Lower leg skin (tissue), 4 donors: ENCODE results near the gene HCN2. TPM values are rescaled to one million over a fixed set of nuclear protein-coding genes. Genes with fewer than 3 reads are reported as not detected.

Source experiments
- DNase-seq, 2 donors: peaks; one replicate each; pipeline ENCODE4 v3.0.0-alpha.2; 2019; ENCODE audit warnings: low spot score in 2 of 2
- H3K4me3 ChIP-seq: fragments of 200-600 bp; sonication (generic); 2 replicates; pipeline ENCODE4 v1.5.1; 2017; ENCODE audit warnings: mild to moderate bottlenecking, low read depth; ENCODE audit not compliant: poor library complexity, severe bottlenecking
- POLR2A ChIP-seq, 2 donors: fragments of 450-650 bp; IDR thresholded peaks; one replicate each; pipeline ENCODE4 v1.6.1; 2016 to 2017; ENCODE audit warnings: antibody characterized with exemption in 2 of 2, mild to moderate bottlenecking in 1 of 2, moderate library complexity in 1 of 2
- WGBS, 2 donors: methylation state at CpG; one replicate each; pipeline ENCODE4 v1.1.5; 2018; 5-methylcytosine and 5-hydroxymethylcytosine counted together
- intact Hi-C: fragments of 100-400 bp; cut with DNase I; formaldehyde crosslinking; loops from one replicate; pipeline ENCODE4 v1.15.0; 2023; ENCODE audit warnings: low total_unique reads
- total RNA-seq, 4 donors: library from RNA; depleted of rRNA; stranded (reverse); fragments of >200 nt; gene quantifications; one replicate each; pipeline ENCODE4 v1.1.0, GENCODE V29; 2016
- TF ChIP-seq, protein P1 (sequence below), 3 donors: fragments of 450-650 bp; IDR thresholded peaks; one replicate each; pipeline ENCODE4 v1.5.1; 2016; ENCODE audit warnings: antibody characterized with exemption in 3 of 3, mild to moderate bottlenecking in 3 of 3, moderate library complexity in 2 of 3

HCN2 gene
- total RNA-seq, 4 donors from 2014 or later, result 0.21 to 1.7 (median 1.1) TPM

DNA sequence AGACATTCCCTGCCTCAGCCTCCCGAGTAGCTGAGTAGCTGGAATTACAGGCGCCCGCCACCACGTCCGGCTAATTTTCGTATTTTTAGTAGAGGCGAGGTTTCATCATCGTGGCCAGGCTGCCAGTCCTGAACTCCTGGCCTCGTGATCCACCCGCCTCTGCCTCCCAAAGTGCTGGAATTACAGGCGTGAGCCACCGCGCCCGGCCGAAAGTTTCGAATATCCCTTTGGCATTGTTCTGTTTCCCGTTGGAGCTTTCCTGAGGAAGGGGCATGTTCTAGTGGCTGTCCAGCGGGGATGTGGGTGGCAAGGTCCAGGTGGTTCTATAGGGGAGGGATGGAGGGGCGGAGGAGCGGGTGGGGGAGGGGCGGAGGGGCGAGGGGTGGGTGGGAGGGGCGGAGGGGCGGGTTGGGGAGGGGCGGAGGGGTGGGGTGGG lies 19.4 kb upstream of the HCN2 start:
- no peak overlapping the region for H3K4me3 ChIP-seq
- intact Hi-C loops, result loop anchor here (5.0 kb wide), 1 partner anchor 92 kb away; the partner anchor contains the start of gene RNF126
- WGBS, 2 donors, result 70 to 72% methylated on average over 17 of the region's 25 CpGs
- DNase-seq, result no peak
- TF ChIP-seq, protein P1, sequence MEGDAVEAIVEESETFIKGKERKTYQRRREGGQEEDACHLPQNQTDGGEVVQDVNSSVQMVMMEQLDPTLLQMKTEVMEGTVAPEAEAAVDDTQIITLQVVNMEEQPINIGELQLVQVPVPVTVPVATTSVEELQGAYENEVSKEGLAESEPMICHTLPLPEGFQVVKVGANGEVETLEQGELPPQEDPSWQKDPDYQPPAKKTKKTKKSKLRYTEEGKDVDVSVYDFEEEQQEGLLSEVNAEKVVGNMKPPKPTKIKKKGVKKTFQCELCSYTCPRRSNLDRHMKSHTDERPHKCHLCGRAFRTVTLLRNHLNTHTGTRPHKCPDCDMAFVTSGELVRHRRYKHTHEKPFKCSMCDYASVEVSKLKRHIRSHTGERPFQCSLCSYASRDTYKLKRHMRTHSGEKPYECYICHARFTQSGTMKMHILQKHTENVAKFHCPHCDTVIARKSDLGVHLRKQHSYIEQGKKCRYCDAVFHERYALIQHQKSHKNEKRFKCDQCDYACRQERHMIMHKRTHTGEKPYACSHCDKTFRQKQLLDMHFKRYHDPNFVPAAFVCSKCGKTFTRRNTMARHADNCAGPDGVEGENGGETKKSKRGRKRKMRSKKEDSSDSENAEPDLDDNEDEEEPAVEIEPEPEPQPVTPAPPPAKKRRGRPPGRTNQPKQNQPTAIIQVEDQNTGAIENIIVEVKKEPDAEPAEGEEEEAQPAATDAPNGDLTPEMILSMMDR (IDR thresholded peaks at IDR 0.05), result no peak
- TF ChIP-seq POLR2A (IDR thresholded peaks at IDR 0.05), result no peak

- intact Hi-C loops, result loop anchor here (5.0 kb wide), 1 partner anchor 91 kb away; the partner anchor contains the start of gene RNF126
- 3 to 4% methylated on average over 45 of the region's 45 CpGs for WGBS, 2 donors
- DNase-seq, result peak in 1 of 2 donors; percentile 53
- TF ChIP-seq POLR2A (IDR thresholded peaks at IDR 0.05), result no peak
- TF ChIP-seq, protein P1 (IDR thresholded peaks at IDR 0.05), result no peak
- peak overlapping the region; percentile 17 for H3K4me3 ChIP-seq
Measured at GRCh38 chr19:570937-571565, 18.6 kb upstream of the HCN2 start.

DNA sequence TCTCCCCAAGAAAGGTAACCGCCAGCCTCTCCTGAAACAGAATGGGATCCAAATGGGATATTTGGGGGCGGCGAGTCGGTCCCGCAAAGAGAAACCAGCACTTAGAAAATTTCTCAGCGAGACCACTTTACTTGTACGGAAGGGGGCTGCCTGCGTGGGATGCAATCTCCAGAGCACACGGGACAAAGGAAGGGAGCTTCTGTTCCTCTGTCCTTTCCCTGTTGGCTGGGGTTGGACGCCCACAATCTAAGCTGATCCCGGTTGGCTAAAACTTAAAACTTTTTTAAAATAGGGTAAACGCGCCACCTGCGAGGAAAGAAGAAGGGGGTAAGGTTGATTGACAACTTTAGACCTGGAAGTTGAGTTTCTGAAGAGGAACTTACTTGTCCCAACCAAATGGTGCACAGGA lies 18.1 kb upstream of the HCN2 start:
- DNase-seq, result no peak
- H3K4me3 ChIP-seq, result peak overlapping the region; percentile 17
- intact Hi-C loops, result loop anchor here (5.0 kb wide), 1 partner anchor 91 kb away; the partner anchor contains the start of gene RNF126
- no peak for TF ChIP-seq POLR2A (IDR thresholded peaks at IDR 0.05)
- TF ChIP-seq, protein P1 (IDR thresholded peaks at IDR 0.05), result no peak
- 0 to 3% methylated on average over 14 of the region's 14 CpGs for WGBS, 2 donors

DNA sequence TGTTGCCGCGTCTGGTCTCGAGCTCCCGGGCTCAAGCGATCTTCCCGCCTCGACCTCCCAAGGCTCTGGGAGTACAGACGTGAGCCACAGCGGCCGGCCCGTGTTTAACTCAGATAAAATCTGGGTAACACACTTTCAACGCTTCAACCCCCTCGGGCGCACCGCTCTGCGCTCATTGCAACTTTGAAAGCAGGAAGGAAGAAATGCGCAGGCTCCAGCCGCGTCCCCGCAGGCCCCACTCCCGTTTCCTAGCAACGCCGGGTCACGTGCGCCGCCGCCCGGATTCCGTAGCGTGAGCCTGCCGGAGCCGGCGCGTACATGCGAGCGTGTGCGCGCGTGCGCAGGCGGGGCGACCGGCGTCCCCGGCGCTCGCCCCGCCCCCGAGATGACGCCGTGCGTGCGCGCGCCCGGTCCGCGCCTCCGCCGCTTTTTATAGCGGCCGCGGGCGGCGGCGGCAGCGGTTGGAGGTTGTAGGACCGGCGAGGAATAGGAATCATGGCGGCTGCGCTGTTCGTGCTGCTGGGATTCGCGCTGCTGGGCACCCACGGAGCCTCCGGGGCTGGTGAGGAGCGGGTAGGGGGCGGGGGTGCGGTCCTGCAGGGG lies 17.4 kb upstream of the HCN2 start, which contains the start of gene BSG:
TSS of gene BSG (plus strand) at position 457 of the 603 bp plus-strand sequence. CDS start at position 496, 39 bp downstream.
- 0 to 1% methylated on average over 43 to 70 of the region's 79 CpGs for WGBS, 2 donors
- TF ChIP-seq, protein P1 (IDR thresholded peaks at IDR 0.05), result no peak
- TF ChIP-seq POLR2A (IDR thresholded peaks at IDR 0.05), result peak in 1 of 2 donors; percentile 89
- H3K4me3 ChIP-seq, result peak within 1 kb of the TSS; percentile 81
- DNase-seq, result peak; percentile 98 to 100
- intact Hi-C loops, result loop anchor here (5.0 kb wide), 1 partner anchor 90 kb away; the partner anchor contains the start of gene RNF126

DNA sequence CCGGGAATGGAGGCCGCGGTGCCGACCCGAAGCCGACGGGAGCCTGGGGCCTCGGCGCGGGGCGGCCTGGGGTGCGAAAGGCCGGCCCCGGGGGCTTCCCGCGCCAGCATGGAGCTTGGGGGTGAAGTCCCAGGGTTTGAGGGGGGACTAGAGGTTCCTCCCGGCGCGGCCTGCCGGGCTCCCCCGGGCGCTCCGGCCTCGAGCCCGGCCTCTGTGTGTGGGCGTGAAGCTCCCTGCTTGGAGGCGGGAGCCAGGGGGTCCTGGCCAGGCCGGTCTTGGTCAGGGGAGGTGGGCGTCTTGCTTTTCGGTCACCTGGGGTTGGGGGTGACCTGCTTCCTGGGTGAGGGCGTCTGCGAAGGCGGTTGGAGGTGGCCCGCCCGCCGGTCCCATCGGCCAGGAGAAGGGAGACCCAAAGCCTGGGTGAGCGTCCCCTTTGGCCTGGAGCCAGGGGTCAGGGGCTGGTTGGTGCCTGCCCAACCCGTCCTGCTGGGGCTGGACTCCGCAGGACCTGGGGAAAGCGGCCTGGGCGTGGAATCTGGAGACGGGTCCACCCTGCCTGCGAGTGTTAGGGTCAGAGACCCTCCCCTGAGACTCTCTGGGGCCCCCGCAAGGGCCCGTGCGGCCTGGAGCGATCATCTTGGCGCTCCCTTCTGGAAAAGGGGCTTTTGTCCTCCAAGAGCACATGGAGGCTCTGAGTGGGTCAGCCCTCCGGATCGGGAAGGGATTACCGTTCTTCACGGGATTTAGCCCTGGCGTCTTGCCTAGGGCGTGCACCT lies 16.8 kb upstream of the HCN2 start:
- 0 to 1% methylated on average over 14 to 22 of the region's 55 CpGs for WGBS, 2 donors
- peak; percentile 51 to 93 for DNase-seq
- TF ChIP-seq, protein P1 (IDR thresholded peaks at IDR 0.05), result no peak
- TF ChIP-seq POLR2A (IDR thresholded peaks at IDR 0.05), result no peak
- intact Hi-C loops, result loop anchor here (5.0 kb wide), 1 partner anchor 89 kb away; the partner anchor contains the start of gene RNF126
- H3K4me3 ChIP-seq, result peak overlapping the region; percentile 81
